ENCODE results near the gene CYLD.

DNA sequence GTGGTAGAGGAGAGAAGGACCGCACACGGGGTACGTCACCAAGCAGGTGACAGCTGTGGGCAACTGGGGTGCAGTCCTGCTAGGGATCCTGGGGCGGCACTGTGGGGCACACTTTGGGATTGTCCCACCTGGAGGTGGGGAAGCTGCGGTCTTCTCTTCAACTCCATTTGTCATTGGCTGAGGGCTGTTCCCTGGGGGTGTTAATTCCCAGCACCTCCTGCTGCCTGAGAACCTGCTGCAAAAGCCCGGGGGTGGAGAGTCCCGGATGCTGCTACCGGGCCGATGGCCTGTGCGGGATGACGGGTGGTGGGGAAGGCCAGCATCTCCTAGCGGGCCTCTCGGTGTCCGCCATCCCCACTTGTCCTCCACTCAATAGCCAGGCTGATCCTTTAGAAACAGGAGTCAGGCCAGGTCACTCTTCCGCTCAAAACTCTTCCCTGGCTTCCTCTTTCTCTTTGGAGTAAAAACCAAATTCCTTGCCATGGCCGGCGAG is 100.2 kb downstream of the CYLD start:
- no peak for TF ChIP-seq POLR2A (IDR thresholded peaks at IDR 0.05)
- TF ChIP-seq, protein P1, sequence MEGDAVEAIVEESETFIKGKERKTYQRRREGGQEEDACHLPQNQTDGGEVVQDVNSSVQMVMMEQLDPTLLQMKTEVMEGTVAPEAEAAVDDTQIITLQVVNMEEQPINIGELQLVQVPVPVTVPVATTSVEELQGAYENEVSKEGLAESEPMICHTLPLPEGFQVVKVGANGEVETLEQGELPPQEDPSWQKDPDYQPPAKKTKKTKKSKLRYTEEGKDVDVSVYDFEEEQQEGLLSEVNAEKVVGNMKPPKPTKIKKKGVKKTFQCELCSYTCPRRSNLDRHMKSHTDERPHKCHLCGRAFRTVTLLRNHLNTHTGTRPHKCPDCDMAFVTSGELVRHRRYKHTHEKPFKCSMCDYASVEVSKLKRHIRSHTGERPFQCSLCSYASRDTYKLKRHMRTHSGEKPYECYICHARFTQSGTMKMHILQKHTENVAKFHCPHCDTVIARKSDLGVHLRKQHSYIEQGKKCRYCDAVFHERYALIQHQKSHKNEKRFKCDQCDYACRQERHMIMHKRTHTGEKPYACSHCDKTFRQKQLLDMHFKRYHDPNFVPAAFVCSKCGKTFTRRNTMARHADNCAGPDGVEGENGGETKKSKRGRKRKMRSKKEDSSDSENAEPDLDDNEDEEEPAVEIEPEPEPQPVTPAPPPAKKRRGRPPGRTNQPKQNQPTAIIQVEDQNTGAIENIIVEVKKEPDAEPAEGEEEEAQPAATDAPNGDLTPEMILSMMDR (IDR thresholded peaks at IDR 0.05) = no peak
